Neural cell (in vitro differentiated cells): Measurements from ENCODE around the gene SLF2. TPM values are rescaled to one million over a fixed set of nuclear protein-coding genes. Genes with fewer than 3 reads are reported as not detected.
A peak's percentile ranks its signal among the peaks of the same experiment; 100 is the strongest.

Experiments
- H2AFZ ChIP-seq: fragments of 200-600, 300-800 bp; sonication (generic), shearing (Covaris generic); 2 replicates; pipeline ENCODE4 v1.6.0; 2014; ENCODE audit warnings: low read depth, mild to moderate bottlenecking, antibody characterized with exemption, low read length, moderate library complexity
- H3F3A ChIP-seq: fragments of 200-600 bp; shearing (Covaris generic); 2 replicates; pipeline ENCODE4 v1.6.1; 2016; ENCODE audit warnings: mild to moderate bottlenecking, moderate library complexity, mixed read lengths, antibody characterized with exemption, low read length; ENCODE audit not compliant: insufficient read depth, poor library complexity, severe bottlenecking
- H3K27ac ChIP-seq: fragments of 200-600, 300-800 bp; sonication (generic), shearing (Covaris generic); 2 replicates; pipeline ENCODE4 v1.5.1; 2014; ENCODE audit warnings: mild to moderate bottlenecking, low read length, moderate library complexity
- H3K27me3 ChIP-seq: fragments of 300-800, 200-600 bp; sonication (generic), shearing (Covaris generic); 2 replicates; pipeline ENCODE4 v1.6.0; 2014; ENCODE audit warnings: mild to moderate bottlenecking, low read depth, low read length, moderate library complexity; ENCODE audit not compliant: insufficient read depth
- H3K36me3 ChIP-seq: fragments of 300-800, 200-600 bp; sonication (generic), shearing (Covaris generic); 2 replicates; pipeline ENCODE4 v1.5.1; 2014; ENCODE audit warnings: mild to moderate bottlenecking, antibody characterized with exemption, low read length, moderate library complexity; ENCODE audit not compliant: insufficient read depth
- H3K4me2 ChIP-seq: fragments of 300-800, 200-600 bp; sonication (generic), shearing (Covaris generic); 2 replicates; pipeline ENCODE4 v1.6.0; 2014; ENCODE audit warnings: mild to moderate bottlenecking, low read length
- H3K4me3 ChIP-seq: fragments of 300-800, 200-600 bp; sonication (generic), shearing (Covaris generic); 2 replicates; pipeline ENCODE4 v1.5.1; 2014; ENCODE audit warnings: mild to moderate bottlenecking, low read length, moderate library complexity
- H3K79me2 ChIP-seq: fragments of 200-600 bp; shearing (Covaris generic); replicated peaks from 2 replicates; pipeline ENCODE4 v1.6.0; 2014; ENCODE audit warnings: mild to moderate bottlenecking, low read length, moderate library complexity; ENCODE audit not compliant: insufficient read depth
- H3K9ac ChIP-seq: fragments of 300-800, 200-600 bp; sonication (generic), shearing (Covaris generic); 2 replicates; pipeline ENCODE4 v1.6.1; 2016; ENCODE audit warnings: mild to moderate bottlenecking, low read length, mixed read lengths
- H3K9me2 ChIP-seq: fragments of 200-600 bp; shearing (Covaris generic); 2 replicates; pipeline ENCODE4 v1.6.1; 2016; ENCODE audit warnings: mild to moderate bottlenecking, low read length, mixed read lengths; ENCODE audit not compliant: insufficient read depth
- H3K9me3 ChIP-seq: fragments of 200-600, 300-800 bp; sonication (generic), shearing (Covaris generic); 2 replicates; pipeline ENCODE4 v1.6.1; 2016; ENCODE audit warnings: mild to moderate bottlenecking, mixed run types, low read length, moderate library complexity, mixed read lengths
- H4K20me1 ChIP-seq: fragments of 200-600 bp; shearing (Covaris generic); 2 replicates; pipeline ENCODE4 v1.6.1; 2016; ENCODE audit warnings: mild to moderate bottlenecking, mixed run types; ENCODE audit not compliant: insufficient read depth
- EP300 ChIP-seq: fragments of 450-650 bp; conservative IDR thresholded peaks from 2 replicates; pipeline ENCODE4 v1.6.1; 2014; ENCODE audit warnings: antibody characterized with exemption, mild to moderate bottlenecking, moderate library complexity; ENCODE audit not compliant: poor library complexity, severe bottlenecking
- EZH2 ChIP-seq: fragments of 200-600, 300-800 bp; shearing (Covaris generic), sonication (generic); IDR thresholded peaks from 2 replicates; pipeline ENCODE4 v1.6.1; 2014; ENCODE audit warnings: antibody characterized with exemption, low read length, borderline replicate concordance, mild to moderate bottlenecking; ENCODE audit not compliant: insufficient read depth, poor library complexity, severe bottlenecking
- MXI1 ChIP-seq: fragments of 450-650 bp; conservative IDR thresholded peaks from 2 replicates; pipeline ENCODE4 v1.6.1; 2014; ENCODE audit warnings: antibody characterized with exemption, mild to moderate bottlenecking; ENCODE audit not compliant: poor library complexity, severe bottlenecking
- POLR2AphosphoS5 ChIP-seq: IDR thresholded peaks from 2 replicates; pipeline ENCODE4 v1.6.1; 2012
- RAD21 ChIP-seq: fragments of 450-650 bp; conservative IDR thresholded peaks from 2 replicates; pipeline ENCODE4 v1.6.1; 2014; ENCODE audit warnings: antibody characterized with exemption, mild to moderate bottlenecking, moderate library complexity
- REST ChIP-seq: IDR thresholded peaks from 2 replicates; pipeline ENCODE4 v1.6.1; 2012; ENCODE audit warnings: borderline replicate concordance
- SMC3 ChIP-seq: fragments of 450-650 bp; conservative IDR thresholded peaks from 2 replicates; pipeline ENCODE4 v1.6.1; 2014; ENCODE audit warnings: antibody characterized with exemption, mild to moderate bottlenecking, moderate library complexity; ENCODE audit not compliant: poor library complexity
- TAF1 ChIP-seq: IDR thresholded peaks from 2 replicates; pipeline ENCODE4 v1.6.1; 2012; ENCODE audit warnings: low read depth
- polyA plus RNA-seq: library from polyadenylated mRNA; depleted of rRNA; stranded (reverse); fragments of >200 nt; gene quantifications from 2 replicates; pipeline ENCODE4 v1.2.3, GENCODE V29; 2014
- TF ChIP-seq, protein P1 (sequence below): fragments of 450-650 bp; IDR thresholded peaks from 2 replicates; pipeline ENCODE4 v1.5.1; 2014; ENCODE audit warnings: antibody characterized with exemption, mild to moderate bottlenecking, moderate library complexity; ENCODE audit not compliant: poor library complexity, severe bottlenecking

SLF2 gene
- polyA plus RNA-seq, 1 donor from 2014 or later, result 43.0 TPM

DNA sequence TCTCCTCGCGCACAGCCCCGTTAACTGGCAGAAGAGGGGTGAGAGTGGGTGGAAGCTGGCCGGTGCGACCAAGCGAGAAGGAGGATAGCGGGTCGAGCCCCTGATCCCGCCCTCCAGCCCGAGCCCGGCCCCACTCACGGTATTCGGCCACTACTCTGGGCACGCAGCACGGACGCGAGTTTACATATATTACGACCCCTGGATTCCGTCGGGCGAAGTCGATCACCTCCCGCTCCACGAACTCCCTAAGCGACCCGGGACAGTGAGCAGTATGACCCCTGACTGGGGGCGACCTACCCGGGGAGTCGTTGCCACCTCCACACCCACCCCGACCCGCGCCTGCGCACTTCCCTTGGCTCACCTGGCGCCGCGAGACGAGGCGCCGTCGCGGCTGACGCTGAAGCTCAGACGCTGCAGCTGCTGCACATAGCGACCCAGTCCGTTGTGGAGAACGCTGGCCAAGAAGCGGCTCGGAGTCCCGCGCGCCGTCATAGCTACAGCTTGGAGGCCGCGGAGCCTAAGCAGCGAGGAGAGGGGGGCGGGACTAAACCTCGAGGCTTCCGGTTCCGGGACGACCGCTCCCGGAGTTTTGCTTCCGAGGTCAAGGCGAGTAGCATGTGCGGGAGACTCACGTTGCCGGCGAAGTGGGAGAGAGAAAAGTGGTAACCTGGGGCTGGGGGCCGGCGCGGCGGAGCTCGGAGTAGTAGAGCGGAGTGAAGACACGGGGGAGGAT, 74.4 kb downstream of the SLF2 start, which contains the start of the genes MRPL43 and TWNK:
TSS of gene MRPL43 (minus strand) at position 546 of the 733 bp plus-strand sequence. CDS start at position 492, 54 bp downstream.
TSS of gene TWNK (plus strand) at position 592 of the 733 bp plus-strand sequence. CDS start 668 bp downstream, outside the sequence.
- Histone ChIP-seq H3K4me2 (peak within 1 kb of the TSS; percentile 90), H3K79me2 (peaks cover 12% of the 10 kb centered on the region), H3K36me3 (no peaks in the 10 kb centered on the region), H3K27ac (peak within 1 kb of the TSS; percentile 94), H3K9me2 (no peaks in the 10 kb centered on the region), H3K9ac (peak within 1 kb of the TSS; percentile 93), H3K27me3 (no peaks in the 10 kb centered on the region), H3K9me3 (no peaks in the 10 kb centered on the region), H3K4me3 (peak within 1 kb of the TSS; percentile 87), H4K20me1 (no peaks in the 10 kb centered on the region), H3F3A (no peaks in the 10 kb centered on the region), H2AFZ (peak within 1 kb of the TSS; percentile 81)
- TF ChIP-seq, protein P1, sequence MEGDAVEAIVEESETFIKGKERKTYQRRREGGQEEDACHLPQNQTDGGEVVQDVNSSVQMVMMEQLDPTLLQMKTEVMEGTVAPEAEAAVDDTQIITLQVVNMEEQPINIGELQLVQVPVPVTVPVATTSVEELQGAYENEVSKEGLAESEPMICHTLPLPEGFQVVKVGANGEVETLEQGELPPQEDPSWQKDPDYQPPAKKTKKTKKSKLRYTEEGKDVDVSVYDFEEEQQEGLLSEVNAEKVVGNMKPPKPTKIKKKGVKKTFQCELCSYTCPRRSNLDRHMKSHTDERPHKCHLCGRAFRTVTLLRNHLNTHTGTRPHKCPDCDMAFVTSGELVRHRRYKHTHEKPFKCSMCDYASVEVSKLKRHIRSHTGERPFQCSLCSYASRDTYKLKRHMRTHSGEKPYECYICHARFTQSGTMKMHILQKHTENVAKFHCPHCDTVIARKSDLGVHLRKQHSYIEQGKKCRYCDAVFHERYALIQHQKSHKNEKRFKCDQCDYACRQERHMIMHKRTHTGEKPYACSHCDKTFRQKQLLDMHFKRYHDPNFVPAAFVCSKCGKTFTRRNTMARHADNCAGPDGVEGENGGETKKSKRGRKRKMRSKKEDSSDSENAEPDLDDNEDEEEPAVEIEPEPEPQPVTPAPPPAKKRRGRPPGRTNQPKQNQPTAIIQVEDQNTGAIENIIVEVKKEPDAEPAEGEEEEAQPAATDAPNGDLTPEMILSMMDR, result no peak
- peak; percentile 79 for TF ChIP-seq REST
- TF ChIP-seq POLR2AphosphoS5, result peak; percentile 87
- TF ChIP-seq EP300, result peak; percentile 45
- peak; percentile 26 for TF ChIP-seq SMC3
- TF ChIP-seq MXI1, result peak; percentile 100
- peak; percentile 76 for TF ChIP-seq TAF1
- no peak for TF ChIP-seq EZH2
- no peak for TF ChIP-seq RAD21

DNA sequence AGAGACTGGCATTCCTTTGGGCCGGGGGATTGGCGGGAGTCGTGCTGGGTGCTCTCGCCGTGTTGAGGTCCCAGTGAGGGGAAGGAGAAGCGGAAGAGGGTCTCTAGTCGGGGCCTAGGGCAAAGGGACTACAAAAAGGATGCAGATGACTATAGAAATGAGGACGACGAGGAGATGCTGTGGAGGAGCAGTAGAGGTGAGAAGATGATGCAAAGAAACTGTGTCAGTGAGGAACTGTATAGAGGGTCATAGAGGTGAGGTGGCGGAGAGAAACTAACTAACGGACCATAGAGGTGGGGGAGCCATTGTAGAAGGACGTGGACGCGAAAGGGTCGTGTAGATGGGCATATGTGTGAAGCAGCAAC, 74.9 kb downstream of the SLF2 start:
- H3K79me2 ChIP-seq, result peaks cover 12% of the 10 kb centered on the region
- no peak for TF ChIP-seq RAD21
- no peak for TF ChIP-seq MXI1
- TF ChIP-seq POLR2AphosphoS5, result no peak
- TF ChIP-seq, protein P1, result no peak
- no peak for TF ChIP-seq EZH2
- TF ChIP-seq TAF1, result no peak
- no peak for TF ChIP-seq REST
- no peak for TF ChIP-seq SMC3
- TF ChIP-seq EP300, result no peak
- H4K20me1 ChIP-seq, result no peaks in the 10 kb centered on the region
- no peaks in the 10 kb centered on the region for H3K9me2 ChIP-seq
- H3K9ac ChIP-seq, result peak overlapping the region; percentile 93
- no peaks in the 10 kb centered on the region for H3K9me3 ChIP-seq
- no peaks in the 10 kb centered on the region for H3K27me3 ChIP-seq
- peak overlapping the region; percentile 75 for H3K4me2 ChIP-seq
- no peak overlapping the region for H3K27ac ChIP-seq
- no peaks in the 10 kb centered on the region for H3K36me3 ChIP-seq
- peak overlapping the region; percentile 87 for H3K4me3 ChIP-seq
- H3F3A ChIP-seq, result no peaks in the 10 kb centered on the region
- H2AFZ ChIP-seq, result peak overlapping the region; percentile 53
